ENCODE data around the gene EDDM3A. TPM values are rescaled to one million over a fixed set of nuclear protein-coding genes. Genes with fewer than 3 reads are reported as not detected.
A peak's percentile ranks its signal among the peaks of the same experiment; 100 is the strongest.
"Not testable (repeated sequence)": the region's sequence is repeated elsewhere in the genome, so short reads cannot be mapped to it uniquely, and the experiment has no call there.

The EDDM3A gene
- total and polyA plus RNA-seq, 4 donors: not detected

- Histone ChIP-seq H3K4me1 (ENCODE audit: control insufficient read depth, insufficient read depth, low read length) (peaks cover 4% of the 10 kb centered on the region), H3K27me3 (ENCODE audit: control insufficient read depth, insufficient read depth, low read length) (no peaks in the 10 kb centered on the region), H3K4me3 (ENCODE audit: low read depth, low read length) (no peak overlapping the region), H3K36me3 (ENCODE audit: control insufficient read depth, insufficient read depth, low read length) (no peaks in the 10 kb centered on the region), H3K9me3 (ENCODE audit: control insufficient read depth, insufficient read depth, low read length) (no peaks in the 10 kb centered on the region), H3K27ac (ENCODE audit: low read depth, low read length) (no peak overlapping the region)
- no peak for DNase-seq (ENCODE audit: low read depth in 4 of 6, low spot score in 6 of 6)
- 30% methylated on average over 2 of the region's 6 CpGs for WGBS (ENCODE audit: insufficient coverage)
Observed at GRCh38 chr14:20730891-20731290, 14.8 kb upstream of the EDDM3A start.

DNA sequence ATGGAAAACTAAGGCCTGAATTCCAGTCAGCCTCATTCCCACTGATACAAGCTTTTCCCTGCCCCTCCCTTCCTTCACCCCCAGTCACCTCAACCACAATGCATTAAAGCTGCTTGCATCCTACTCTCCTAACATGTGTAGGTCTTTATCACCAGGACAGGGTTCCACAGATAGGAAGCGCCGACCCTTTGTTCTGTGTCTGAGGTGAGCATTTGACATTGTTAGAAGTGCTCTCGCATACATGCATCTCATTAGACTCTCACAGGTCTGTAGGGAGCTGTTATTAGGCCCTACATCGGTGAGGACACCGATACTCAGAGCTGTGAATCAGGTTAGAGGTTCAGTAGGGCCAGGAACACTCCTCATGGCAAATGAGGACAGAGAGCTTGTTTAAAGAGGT lies 13.2 kb upstream of the EDDM3A start:
- no peaks in the 10 kb centered on the region for H3K9me3 ChIP-seq (ENCODE audit: control insufficient read depth, insufficient read depth, low read length)
- no peak overlapping the region for H3K27ac ChIP-seq (ENCODE audit: low read depth, low read length)
- peaks cover 4% of the 10 kb centered on the region for H3K4me1 ChIP-seq (ENCODE audit: control insufficient read depth, insufficient read depth, low read length)
- no peak overlapping the region for H3K4me3 ChIP-seq (ENCODE audit: low read depth, low read length)
- DNase-seq (ENCODE audit: low read depth in 4 of 6, low spot score in 6 of 6): no peak
- no peaks in the 10 kb centered on the region for H3K27me3 ChIP-seq (ENCODE audit: control insufficient read depth, insufficient read depth, low read length)
- 100% methylated on average over 1 of the region's 5 CpGs for WGBS (ENCODE audit: insufficient coverage)
- H3K36me3 ChIP-seq (ENCODE audit: control insufficient read depth, insufficient read depth, low read length): no peaks in the 10 kb centered on the region

DNA sequence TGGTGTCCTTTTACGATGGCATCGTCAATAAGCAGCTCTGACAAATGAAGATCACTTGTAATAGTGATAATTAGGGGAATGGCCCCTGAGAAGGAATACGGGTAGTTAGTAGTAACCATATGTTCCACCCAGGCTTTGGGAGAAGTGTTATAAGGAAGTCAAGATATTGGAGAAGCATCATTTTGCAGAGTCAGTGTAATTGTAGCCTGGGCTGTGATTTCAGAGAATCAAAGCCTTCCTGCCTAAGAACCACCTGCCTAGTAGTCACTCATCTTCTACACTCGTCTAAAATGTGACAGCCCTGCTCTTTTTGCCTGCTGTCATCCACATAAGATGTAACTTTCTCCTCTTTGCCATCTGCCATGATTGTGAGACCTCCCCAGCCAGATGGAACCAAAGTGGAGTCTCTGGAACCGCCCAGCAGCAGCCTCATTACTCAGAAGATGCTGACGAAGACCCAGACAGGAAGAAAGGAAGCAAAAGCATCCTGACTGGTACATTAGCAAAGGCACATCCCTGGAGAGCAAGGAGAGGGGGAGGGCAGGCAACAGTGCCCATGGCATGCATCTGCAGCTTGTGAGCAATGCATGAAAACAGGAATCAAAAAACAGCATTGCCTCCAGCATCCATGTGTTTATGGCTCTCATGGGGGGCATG lies 12.6 kb upstream of the EDDM3A start:
- H3K4me1 ChIP-seq (ENCODE audit: control insufficient read depth, insufficient read depth, low read length): peaks cover 4% of the 10 kb centered on the region
- H3K27ac ChIP-seq (ENCODE audit: low read depth, low read length): no peak overlapping the region
- H3K4me3 ChIP-seq (ENCODE audit: low read depth, low read length): no peak overlapping the region
- no peaks in the 10 kb centered on the region for H3K27me3 ChIP-seq (ENCODE audit: control insufficient read depth, insufficient read depth, low read length)
- no peaks in the 10 kb centered on the region for H3K36me3 ChIP-seq (ENCODE audit: control insufficient read depth, insufficient read depth, low read length)
- 45% methylated on average over 6 of the region's 6 CpGs for WGBS (ENCODE audit: insufficient coverage)
- H3K9me3 ChIP-seq (ENCODE audit: control insufficient read depth, insufficient read depth, low read length): no peaks in the 10 kb centered on the region
- peak in 2 of 6 donors; percentile 14 to 68 for DNase-seq (ENCODE audit: low read depth in 4 of 6, low spot score in 6 of 6)

- Histone ChIP-seq H3K27ac (ENCODE audit: low read depth, low read length) (no peak overlapping the region), H3K4me3 (ENCODE audit: low read depth, low read length) (no peak overlapping the region), H3K4me1 (ENCODE audit: control insufficient read depth, insufficient read depth, low read length) (peaks cover 4% of the 10 kb centered on the region), H3K36me3 (ENCODE audit: control insufficient read depth, insufficient read depth, low read length) (no peaks in the 10 kb centered on the region), H3K9me3 (ENCODE audit: control insufficient read depth, insufficient read depth, low read length) (no peaks in the 10 kb centered on the region), H3K27me3 (ENCODE audit: control insufficient read depth, insufficient read depth, low read length) (no peaks in the 10 kb centered on the region)
- no peak for DNase-seq (ENCODE audit: low read depth in 4 of 6, low spot score in 6 of 6)
- 43% methylated on average over 2 of the region's 6 CpGs for WGBS (ENCODE audit: insufficient coverage)
Observed at GRCh38 chr14:20733684-20734429, 11.8 kb upstream of the EDDM3A start.

DNA sequence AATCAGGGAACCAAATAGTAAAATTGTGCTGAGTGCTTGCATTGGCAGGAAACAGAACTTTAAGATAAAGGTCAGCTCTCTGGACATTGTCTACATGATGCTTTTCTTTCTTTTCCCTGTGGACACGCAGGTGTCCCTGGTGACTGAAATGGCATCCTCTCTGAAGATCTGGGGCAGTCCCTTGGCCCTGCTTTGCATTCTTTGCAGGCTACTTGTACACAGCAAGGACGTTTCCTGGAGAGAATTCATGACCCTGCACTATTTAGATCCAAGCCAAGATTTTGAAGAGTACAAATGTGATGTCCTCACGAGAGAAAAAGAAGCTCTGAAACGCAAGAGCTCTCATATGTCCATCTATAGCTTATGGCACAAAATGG lies 11.3 kb upstream of the EDDM3A start:
- Histone ChIP-seq H3K4me3 (ENCODE audit: low read depth, low read length) (no peak overlapping the region), H3K9me3 (ENCODE audit: control insufficient read depth, insufficient read depth, low read length) (no peaks in the 10 kb centered on the region), H3K36me3 (ENCODE audit: control insufficient read depth, insufficient read depth, low read length) (no peaks in the 10 kb centered on the region), H3K4me1 (ENCODE audit: control insufficient read depth, insufficient read depth, low read length) (peaks cover 4% of the 10 kb centered on the region), H3K27me3 (ENCODE audit: control insufficient read depth, insufficient read depth, low read length) (no peaks in the 10 kb centered on the region), H3K27ac (ENCODE audit: low read depth, low read length) (no peak overlapping the region)
- DNase-seq (ENCODE audit: low read depth in 4 of 6, low spot score in 6 of 6): peak in 2 of 6 donors; percentile 23 to 34
- WGBS (ENCODE audit: insufficient coverage): 14% methylated on average over 2 of the region's 4 CpGs

- not testable (repeated sequence) for H3K36me3 ChIP-seq (ENCODE audit: control insufficient read depth, insufficient read depth, low read length); H3K9me3 ChIP-seq (ENCODE audit: control insufficient read depth, insufficient read depth, low read length); H3K4me3 ChIP-seq (ENCODE audit: low read depth, low read length); DNase-seq (ENCODE audit: low read depth in 4 of 6, low spot score in 6 of 6); H3K27ac ChIP-seq (ENCODE audit: low read depth, low read length); H3K4me1 ChIP-seq (ENCODE audit: control insufficient read depth, insufficient read depth, low read length); H3K27me3 ChIP-seq (ENCODE audit: control insufficient read depth, insufficient read depth, low read length)
- 93% methylated on average over 3 of the region's 7 CpGs for WGBS (ENCODE audit: insufficient coverage)
Observed at GRCh38 chr14:20738292-20738691, 7.4 kb upstream of the EDDM3A start.

DNA sequence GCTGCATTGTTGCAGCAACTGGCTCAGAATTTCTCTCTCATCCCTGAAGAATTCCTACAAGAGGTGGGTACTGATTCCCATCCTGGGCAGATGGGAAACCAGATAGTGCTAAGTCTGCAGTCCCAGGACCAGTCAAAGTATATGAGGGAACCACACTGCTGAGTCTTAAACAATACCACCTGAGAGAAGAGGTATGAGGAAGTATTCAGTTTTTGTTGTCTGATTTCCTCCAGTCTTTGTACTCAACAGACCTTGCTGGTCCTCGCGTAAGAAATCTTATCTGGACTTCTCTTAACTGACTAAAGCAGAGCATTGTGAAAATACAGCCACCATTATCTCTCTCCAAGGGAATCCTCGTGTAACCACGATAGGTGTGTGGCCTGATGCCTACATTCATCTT lies 3.6 kb upstream of the EDDM3A start:
- no peaks in the 10 kb centered on the region for H3K36me3 ChIP-seq (ENCODE audit: control insufficient read depth, insufficient read depth, low read length)
- H3K4me3 ChIP-seq (ENCODE audit: low read depth, low read length): no peak overlapping the region
- H3K9me3 ChIP-seq (ENCODE audit: control insufficient read depth, insufficient read depth, low read length): no peaks in the 10 kb centered on the region
- no peak overlapping the region for H3K27ac ChIP-seq (ENCODE audit: low read depth, low read length)
- H3K4me1 ChIP-seq (ENCODE audit: control insufficient read depth, insufficient read depth, low read length): no peaks in the 10 kb centered on the region
- DNase-seq (ENCODE audit: low read depth in 4 of 6, low spot score in 6 of 6): no peak
- no CpG with 5 or more reads among the region's 4 CpGs for WGBS (ENCODE audit: insufficient coverage)
- no peaks in the 10 kb centered on the region for H3K27me3 ChIP-seq (ENCODE audit: control insufficient read depth, insufficient read depth, low read length)

DNA sequence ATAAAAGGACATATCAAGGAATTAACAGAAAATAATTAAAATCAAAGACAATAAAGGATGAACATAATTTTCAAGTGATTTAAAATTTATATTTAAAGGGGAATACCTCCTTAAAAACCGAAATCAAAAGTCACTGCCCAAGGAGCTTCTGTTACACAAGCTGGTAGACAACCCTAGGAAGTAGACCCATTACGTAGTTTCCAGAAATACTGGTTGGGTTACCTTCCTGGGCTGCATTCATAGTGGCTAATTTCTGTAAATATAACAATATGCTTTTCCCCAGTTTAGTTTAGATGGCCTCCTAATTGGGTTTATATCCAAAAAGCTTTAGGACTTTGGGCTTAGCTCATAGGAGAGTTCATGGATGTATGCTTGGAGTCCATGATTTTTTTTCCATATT lies 2.1 kb upstream of the EDDM3A start:
- Histone ChIP-seq H3K27me3 (ENCODE audit: control insufficient read depth, insufficient read depth, low read length) (no peaks in the 10 kb centered on the region), H3K4me3 (ENCODE audit: low read depth, low read length) (no peak overlapping the region), H3K4me1 (ENCODE audit: control insufficient read depth, insufficient read depth, low read length) (no peaks in the 10 kb centered on the region), H3K27ac (ENCODE audit: low read depth, low read length) (no peak overlapping the region), H3K36me3 (ENCODE audit: control insufficient read depth, insufficient read depth, low read length) (no peaks in the 10 kb centered on the region), H3K9me3 (ENCODE audit: control insufficient read depth, insufficient read depth, low read length) (no peaks in the 10 kb centered on the region)
- no CpG with 5 or more reads among the region's 2 CpGs for WGBS (ENCODE audit: insufficient coverage)
- no peak for DNase-seq (ENCODE audit: low read depth in 4 of 6, low spot score in 6 of 6)

GRCh38 chr14:20746566-20746965 lies 879 bp downstream of the EDDM3A start:
- Histone ChIP-seq H3K9me3 (ENCODE audit: control insufficient read depth, insufficient read depth, low read length) (no peaks in the 10 kb centered on the region), H3K27ac (ENCODE audit: low read depth, low read length) (no peak overlapping the region), H3K27me3 (ENCODE audit: control insufficient read depth, insufficient read depth, low read length) (no peaks in the 10 kb centered on the region), H3K4me1 (ENCODE audit: control insufficient read depth, insufficient read depth, low read length) (no peaks in the 10 kb centered on the region), H3K4me3 (ENCODE audit: low read depth, low read length) (no peak overlapping the region), H3K36me3 (ENCODE audit: control insufficient read depth, insufficient read depth, low read length) (no peaks in the 10 kb centered on the region)
- DNase-seq (ENCODE audit: low read depth in 4 of 6, low spot score in 6 of 6): no peak
- WGBS (ENCODE audit: insufficient coverage): no CpG with 5 or more reads among the region's 3 CpGs

GRCh38 chr14:20748439-20748838 lies 2.8 kb downstream of the EDDM3A start:
- no peaks in the 10 kb centered on the region for H3K36me3 ChIP-seq (ENCODE audit: control insufficient read depth, insufficient read depth, low read length)
- no peaks in the 10 kb centered on the region for H3K4me1 ChIP-seq (ENCODE audit: control insufficient read depth, insufficient read depth, low read length)
- H3K4me3 ChIP-seq (ENCODE audit: low read depth, low read length): no peak overlapping the region
- no peak overlapping the region for H3K27ac ChIP-seq (ENCODE audit: low read depth, low read length)
- DNase-seq (ENCODE audit: low read depth in 4 of 6, low spot score in 6 of 6): no peak
- no peaks in the 10 kb centered on the region for H3K9me3 ChIP-seq (ENCODE audit: control insufficient read depth, insufficient read depth, low read length)
- 92% methylated on average over 1 of the region's 2 CpGs for WGBS (ENCODE audit: insufficient coverage)
- no peaks in the 10 kb centered on the region for H3K27me3 ChIP-seq (ENCODE audit: control insufficient read depth, insufficient read depth, low read length)

Data from spinal cord (tissue), 10 donors.